ENCODE data around the gene DOC2B.
"Not testable (repeated sequence)": the region's sequence is repeated elsewhere in the genome, so short reads cannot be mapped to it uniquely, and the experiment has no call there.

The DOC2B gene

GRCh38 chr17:185445-186138, 4.1 kb upstream of the DOC2B start:
- no peak for DNase-seq

- no peak for DNase-seq
Measured at GRCh38 chr17:183021-183420, 1.6 kb upstream of the DOC2B start.

- DNase-seq, result no peak
Measured at GRCh38 chr17:182050-182751, 751 bp upstream of the DOC2B start.

GRCh38 chr17:180381-181244, 837 bp downstream of the DOC2B start:
- DNase-seq, result no peak

GRCh38 chr17:179781-180380, 1.6 kb downstream of the DOC2B start:
- no peak for DNase-seq

GRCh38 chr17:179066-179432, 2.4 kb downstream of the DOC2B start:
- DNase-seq, result no peak

- no peak for DNase-seq
Measured at GRCh38 chr17:178292-179065, 3.0 kb downstream of the DOC2B start.

GRCh38 chr17:177762-178161, 3.7 kb downstream of the DOC2B start:
- no peak for DNase-seq

- no peak for DNase-seq
Measured at GRCh38 chr17:177155-177554, 4.3 kb downstream of the DOC2B start.

GRCh38 chr17:173166-173911, 8.1 kb downstream of the DOC2B start:
- no peak for DNase-seq

- DNase-seq, result no peak
Measured at GRCh38 chr17:172401-172800, 9.0 kb downstream of the DOC2B start.

- no peak for DNase-seq
Measured at GRCh38 chr17:171871-172270, 9.6 kb downstream of the DOC2B start.

- no peak for DNase-seq
Measured at GRCh38 chr17:170130-170670, 11.2 kb downstream of the DOC2B start.

GRCh38 chr17:168614-169013, 12.8 kb downstream of the DOC2B start:
- not testable (repeated sequence) for DNase-seq

- no peak for DNase-seq
Measured at GRCh38 chr17:165939-166338, 15.5 kb downstream of the DOC2B start.

GRCh38 chr17:164303-165235, 16.9 kb downstream of the DOC2B start:
- DNase-seq, result no peak

GRCh38 chr17:163514-164098, 17.8 kb downstream of the DOC2B start:
- no peak for DNase-seq

- no peak for DNase-seq
Measured at GRCh38 chr17:162689-163088, 18.8 kb downstream of the DOC2B start.

GRCh38 chr17:161481-161880, 20.0 kb downstream of the DOC2B start:
- no peak for DNase-seq

GRCh38 chr17:160336-160735, 21.1 kb downstream of the DOC2B start:
- no peak for DNase-seq

Measured in SIG-M5 (cell line).